ENCODE data around the gene STX10. TPM values are rescaled to one million over a fixed set of nuclear protein-coding genes. Genes with fewer than 3 reads are reported as not detected.

The STX10 gene
- total RNA-seq, 1 donor from 2014 or later = 24.5 TPM

GRCh38 chr19:13146763-13147563, 3.2 kb downstream of the STX10 start:
- Histone ChIP-seq H3K4me3 (ENCODE audit: low read length in 3 of 3) (no peak overlapping the region), H3K27me3 (ENCODE audit: control insufficient read depth in 3 of 3, insufficient read depth in 3 of 3, low read length in 3 of 3) (no peaks in the 10 kb centered on the region), H3K9me3 (ENCODE audit: control insufficient read depth in 3 of 3, low read length in 3 of 3) (no peaks in the 10 kb centered on the region), H3K4me1 (ENCODE audit: control insufficient read depth in 3 of 3, insufficient read depth in 3 of 3, low read length in 3 of 3) (peaks cover 11 to 21% (median 12%) of the 10 kb centered on the region in 3 donors), H3K9ac (ENCODE audit: low read depth in 1 of 3, low read length in 3 of 3) (no peak overlapping the region), H3K36me3 (ENCODE audit: control insufficient read depth in 3 of 3, insufficient read depth in 3 of 3, low read length in 3 of 3) (peaks cover 13 to 15% (median 15%) of the 10 kb centered on the region in 3 donors), H3K27ac (ENCODE audit: low read depth, low read length) (no peak overlapping the region)

- Histone ChIP-seq H3K27ac (ENCODE audit: low read depth, low read length) (no peak overlapping the region), H3K4me1 (ENCODE audit: control insufficient read depth in 3 of 3, insufficient read depth in 3 of 3, low read length in 3 of 3) (peaks cover 0 to 4% (median under 1%) of the 10 kb centered on the region in 3 donors), H3K4me3 (ENCODE audit: low read length in 3 of 3) (no peak overlapping the region), H3K9me3 (ENCODE audit: control insufficient read depth in 3 of 3, low read length in 3 of 3) (no peaks in the 10 kb centered on the region), H3K27me3 (ENCODE audit: control insufficient read depth in 3 of 3, insufficient read depth in 3 of 3, low read length in 3 of 3) (no peaks in the 10 kb centered on the region), H3K9ac (ENCODE audit: low read depth in 1 of 3, low read length in 3 of 3) (no peak overlapping the region), H3K36me3 (ENCODE audit: control insufficient read depth in 3 of 3, insufficient read depth in 3 of 3, low read length in 3 of 3) (peaks cover 40 to 48% (median 47%) of the 10 kb centered on the region in 3 donors)
Observed at GRCh38 chr19:13139633-13140311, 10.4 kb downstream of the STX10 start.

DNA sequence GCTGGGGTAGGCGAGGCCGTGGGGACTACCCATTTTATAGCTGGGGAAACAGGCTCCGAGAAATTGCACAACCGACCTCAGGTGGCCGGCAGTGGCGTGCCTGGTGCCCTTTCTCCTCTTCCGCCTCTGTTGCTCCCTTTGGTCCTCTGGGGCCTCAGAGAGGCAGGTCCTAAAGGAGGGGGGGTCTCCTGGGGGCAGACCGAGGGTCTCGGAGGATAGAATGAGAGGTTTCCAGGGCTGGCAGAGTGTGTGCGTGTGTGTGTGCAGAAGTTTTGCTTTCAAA, 11.3 kb downstream of the STX10 start:
- peaks cover 34 to 39% (median 38%) of the 10 kb centered on the region in 3 donors for H3K36me3 ChIP-seq (ENCODE audit: control insufficient read depth in 3 of 3, insufficient read depth in 3 of 3, low read length in 3 of 3)
- H3K9me3 ChIP-seq (ENCODE audit: control insufficient read depth in 3 of 3, low read length in 3 of 3) = no peaks in the 10 kb centered on the region
- peaks cover 0 to 4% (median 4%) of the 10 kb centered on the region in 3 donors for H3K4me1 ChIP-seq (ENCODE audit: control insufficient read depth in 3 of 3, insufficient read depth in 3 of 3, low read length in 3 of 3)
- no peak overlapping the region for H3K9ac ChIP-seq (ENCODE audit: low read depth in 1 of 3, low read length in 3 of 3)
- no peak overlapping the region for H3K4me3 ChIP-seq (ENCODE audit: low read length in 3 of 3)
- H3K27ac ChIP-seq (ENCODE audit: low read depth, low read length) = no peak overlapping the region
- H3K27me3 ChIP-seq (ENCODE audit: control insufficient read depth in 3 of 3, insufficient read depth in 3 of 3, low read length in 3 of 3) = no peaks in the 10 kb centered on the region

GRCh38 chr19:13138171-13138915, 11.8 kb downstream of the STX10 start:
- Histone ChIP-seq H3K27ac (ENCODE audit: low read depth, low read length) (no peak overlapping the region), H3K36me3 (ENCODE audit: control insufficient read depth in 3 of 3, insufficient read depth in 3 of 3, low read length in 3 of 3) (peaks cover 34 to 36% (median 35%) of the 10 kb centered on the region in 3 donors), H3K9ac (ENCODE audit: low read depth in 1 of 3, low read length in 3 of 3) (no peak overlapping the region), H3K9me3 (ENCODE audit: control insufficient read depth in 3 of 3, low read length in 3 of 3) (no peaks in the 10 kb centered on the region), H3K4me1 (ENCODE audit: control insufficient read depth in 3 of 3, insufficient read depth in 3 of 3, low read length in 3 of 3) (peaks cover 0 to 4% (median 4%) of the 10 kb centered on the region in 3 donors), H3K4me3 (ENCODE audit: low read length in 3 of 3) (no peak overlapping the region), H3K27me3 (ENCODE audit: control insufficient read depth in 3 of 3, insufficient read depth in 3 of 3, low read length in 3 of 3) (no peaks in the 10 kb centered on the region)

DNA sequence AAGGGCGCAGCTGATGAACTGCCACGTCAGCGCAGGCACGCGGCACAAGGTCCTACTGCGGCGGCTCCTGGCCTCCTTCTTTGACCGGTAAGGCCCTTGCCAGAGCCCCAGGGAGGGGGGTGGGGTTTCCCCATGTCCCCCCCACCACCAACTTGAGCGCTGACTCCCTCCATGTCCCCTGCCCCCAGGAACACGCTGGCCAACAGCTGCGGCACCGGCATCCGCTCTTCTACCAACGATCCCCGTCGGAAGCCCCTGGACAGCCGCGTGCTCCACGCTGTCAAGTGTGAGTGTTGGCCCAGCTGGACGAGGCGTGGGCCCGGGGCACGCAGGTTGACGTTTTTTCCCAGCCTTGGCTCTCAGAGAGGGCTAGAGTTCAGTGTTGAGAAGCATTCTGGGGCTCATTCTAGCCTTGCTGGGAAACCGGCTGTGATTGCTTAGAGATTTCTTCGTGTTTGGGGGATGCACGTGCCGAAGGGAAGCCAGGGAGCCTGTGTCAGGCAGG, 12.8 kb downstream of the STX10 start:
- H3K36me3 ChIP-seq (ENCODE audit: control insufficient read depth in 3 of 3, insufficient read depth in 3 of 3, low read length in 3 of 3) = peaks cover 33 to 36% (median 36%) of the 10 kb centered on the region in 3 donors
- no peak overlapping the region for H3K9ac ChIP-seq (ENCODE audit: low read depth in 1 of 3, low read length in 3 of 3)

GRCh38 chr19:13135068-13136062, 14.8 kb downstream of the STX10 start:
- Histone ChIP-seq H3K27ac (ENCODE audit: low read depth, low read length) (no peak overlapping the region), H3K4me1 (ENCODE audit: control insufficient read depth in 3 of 3, insufficient read depth in 3 of 3, low read length in 3 of 3) (peaks cover 0 to 4% (median 0%) of the 10 kb centered on the region in 3 donors), H3K9me3 (ENCODE audit: control insufficient read depth in 3 of 3, low read length in 3 of 3) (no peaks in the 10 kb centered on the region), H3K9ac (ENCODE audit: low read depth in 1 of 3, low read length in 3 of 3) (peak overlapping the region in 1 of 3 donors; percentile 20), H3K4me3 (ENCODE audit: low read length in 3 of 3) (no peak overlapping the region), H3K27me3 (ENCODE audit: control insufficient read depth in 3 of 3, insufficient read depth in 3 of 3, low read length in 3 of 3) (no peaks in the 10 kb centered on the region), H3K36me3 (ENCODE audit: control insufficient read depth in 3 of 3, insufficient read depth in 3 of 3, low read length in 3 of 3) (peaks cover 30 to 35% (median 33%) of the 10 kb centered on the region in 3 donors)

More for the DNA sequence above, 12.8 kb downstream of the STX10 start:
- Histone ChIP-seq H3K27ac (ENCODE audit: low read depth, low read length) (no peak overlapping the region), H3K4me1 (ENCODE audit: control insufficient read depth in 3 of 3, insufficient read depth in 3 of 3, low read length in 3 of 3) (peaks cover 0 to 4% (median 0%) of the 10 kb centered on the region in 3 donors), H3K27me3 (ENCODE audit: control insufficient read depth in 3 of 3, insufficient read depth in 3 of 3, low read length in 3 of 3) (no peaks in the 10 kb centered on the region), H3K4me3 (ENCODE audit: low read length in 3 of 3) (no peak overlapping the region), H3K9me3 (ENCODE audit: control insufficient read depth in 3 of 3, low read length in 3 of 3) (no peaks in the 10 kb centered on the region)

DNA sequence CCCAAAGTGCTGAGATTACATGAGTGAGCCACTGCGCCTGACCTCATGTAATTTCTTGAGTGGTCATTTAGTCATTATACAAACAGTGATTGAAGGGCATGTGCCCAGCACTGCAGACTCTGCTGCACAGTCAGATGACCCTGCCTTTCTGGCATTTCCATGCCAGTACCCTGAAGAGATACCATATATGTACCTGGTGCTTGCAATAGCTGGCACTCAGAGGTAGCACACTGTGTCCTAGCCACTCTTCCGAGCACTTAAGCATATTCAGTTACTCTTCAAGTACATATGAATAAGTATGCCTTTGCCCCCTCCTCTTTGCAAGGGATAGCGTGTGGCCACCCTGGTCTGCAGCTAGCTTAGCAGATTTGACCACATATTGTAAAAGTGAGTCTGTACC, 15.5 kb downstream of the STX10 start:
- H3K9me3 ChIP-seq (ENCODE audit: control insufficient read depth in 3 of 3, low read length in 3 of 3) = no peaks in the 10 kb centered on the region
- no peak overlapping the region for H3K4me3 ChIP-seq (ENCODE audit: low read length in 3 of 3)
- H3K9ac ChIP-seq (ENCODE audit: low read depth in 1 of 3, low read length in 3 of 3) = peak overlapping the region in 1 of 3 donors; percentile 20
- H3K27me3 ChIP-seq (ENCODE audit: control insufficient read depth in 3 of 3, insufficient read depth in 3 of 3, low read length in 3 of 3) = no peaks in the 10 kb centered on the region
- peaks cover 30 to 35% (median 33%) of the 10 kb centered on the region in 3 donors for H3K36me3 ChIP-seq (ENCODE audit: control insufficient read depth in 3 of 3, insufficient read depth in 3 of 3, low read length in 3 of 3)
- H3K27ac ChIP-seq (ENCODE audit: low read depth, low read length) = no peak overlapping the region
- peaks cover 0 to 4% (median 0%) of the 10 kb centered on the region in 3 donors for H3K4me1 ChIP-seq (ENCODE audit: control insufficient read depth in 3 of 3, insufficient read depth in 3 of 3, low read length in 3 of 3)

GRCh38 chr19:13133241-13133870, 16.8 kb downstream of the STX10 start:
- H3K9me3 ChIP-seq (ENCODE audit: control insufficient read depth in 3 of 3, low read length in 3 of 3) = no peaks in the 10 kb centered on the region
- H3K4me3 ChIP-seq (ENCODE audit: low read length in 3 of 3) = no peak overlapping the region
- H3K9ac ChIP-seq (ENCODE audit: low read depth in 1 of 3, low read length in 3 of 3) = no peak overlapping the region
- peaks cover 24 to 32% (median 29%) of the 10 kb centered on the region in 3 donors for H3K36me3 ChIP-seq (ENCODE audit: control insufficient read depth in 3 of 3, insufficient read depth in 3 of 3, low read length in 3 of 3)
- H3K4me1 ChIP-seq (ENCODE audit: control insufficient read depth in 3 of 3, insufficient read depth in 3 of 3, low read length in 3 of 3) = peaks cover 0 to 7% (median 0%) of the 10 kb centered on the region in 3 donors
- no peak overlapping the region for H3K27ac ChIP-seq (ENCODE audit: low read depth, low read length)
- H3K27me3 ChIP-seq (ENCODE audit: control insufficient read depth in 3 of 3, insufficient read depth in 3 of 3, low read length in 3 of 3) = no peaks in the 10 kb centered on the region

Measured in skeletal muscle tissue (tissue), 4 donors.